ENCODE data around the gene MACROD2. TPM values are rescaled to one million over a fixed set of nuclear protein-coding genes. Genes with fewer than 3 reads are reported as not detected.

MACROD2 gene
- total and polyA plus RNA-seq, 2 donors (not counting 1 experiment from before 2014, with no cell fraction given) = 5.3 to 6.7 TPM

DNA sequence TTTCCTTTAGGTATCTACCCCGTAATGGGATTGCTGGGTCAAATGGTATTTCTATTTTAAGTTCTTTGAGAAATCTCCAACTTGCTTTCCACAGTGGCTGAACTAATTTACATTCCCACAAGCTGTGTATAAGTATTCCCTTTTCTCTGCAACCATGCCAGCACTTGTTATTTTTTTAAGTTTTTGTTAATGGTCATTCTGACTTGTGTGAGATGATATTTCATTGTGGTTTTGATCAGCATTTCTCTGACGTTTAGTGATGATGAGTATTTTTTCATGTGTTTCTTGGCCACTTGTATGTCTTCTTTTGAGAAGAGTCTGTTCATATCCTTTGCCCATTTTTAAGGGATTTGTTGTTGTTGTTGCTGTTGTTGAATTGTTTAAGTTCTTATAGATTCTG, 1706.8 kb downstream of the MACROD2 start:
- Histone ChIP-seq H3K9ac (ENCODE audit: low read length) (no peak overlapping the region), H3K27me3 (replicated peaks in 1 of 4; ENCODE audit: control extremely low read depth in 1 of 4, control insufficient read depth in 3 of 4, insufficient read depth in 4 of 4, low read length in 3 of 4) (peaks cover 0 to 4% (median 0%) of the 10 kb centered on the region in 4 experiments), H3K4me1 (ENCODE audit: control insufficient read depth in 2 of 2, insufficient read depth in 2 of 2, low read length in 2 of 2) (no peaks in the 10 kb centered on the region), H3K27ac (ENCODE audit: low read length in 2 of 2) (no peak overlapping the region), H3K9me3 (ENCODE audit: control extremely low read depth in 1 of 3, control insufficient read depth in 2 of 3, insufficient read depth in 1 of 3, low read length in 2 of 3) (peaks cover 0 to 3% (median 0%) of the 10 kb centered on the region in 3 donors), H2AFZ (ENCODE audit: insufficient read depth, low read depth, low read length, poor library complexity, severe bottlenecking) (no peak overlapping the region), H3K4me2 (replicated peaks; ENCODE audit: low read depth, low read length, poor library complexity, severe bottlenecking) (no peak overlapping the region), H3K4me3 (ENCODE audit: control extremely low read depth in 1 of 5, extremely low read depth in 1 of 5, insufficient read depth in 1 of 5, low read depth in 2 of 5, low read length in 4 of 5) (no peak overlapping the region), H3K79me2 (ENCODE audit: control insufficient read depth, insufficient read depth, low read length) (no peaks in the 10 kb centered on the region), H3K36me3 (replicated peaks in 1 of 2; ENCODE audit: control extremely low read depth in 1 of 2, control insufficient read depth in 1 of 2, extremely low read depth in 1 of 2, insufficient read depth in 2 of 2, low read length in 1 of 2) (no peaks in the 10 kb centered on the region), H4K20me1 (ENCODE audit: control insufficient read depth, insufficient read depth, low read length, poor library complexity, severe bottlenecking) (no peaks in the 10 kb centered on the region)
- ChIA-PET CTCF (no interaction called here), POLR2A (no interaction called here)
- ATAC-seq (ENCODE audit: low read depth) (no peak), DNase-seq (no peak)
- H3K4me3 Mint-ChIP-seq = no peak overlapping the region
- intact Hi-C loops (cut with micrococcal nuclease) = no loop called here
- TF ChIP-seq EZH2 (IDR thresholded peaks at IDR 0.05; ENCODE audit: borderline replicate concordance, insufficient read depth, low read depth, low read length, poor library complexity, severe bottlenecking) = no peak
- TF ChIP-seq, protein P1, sequence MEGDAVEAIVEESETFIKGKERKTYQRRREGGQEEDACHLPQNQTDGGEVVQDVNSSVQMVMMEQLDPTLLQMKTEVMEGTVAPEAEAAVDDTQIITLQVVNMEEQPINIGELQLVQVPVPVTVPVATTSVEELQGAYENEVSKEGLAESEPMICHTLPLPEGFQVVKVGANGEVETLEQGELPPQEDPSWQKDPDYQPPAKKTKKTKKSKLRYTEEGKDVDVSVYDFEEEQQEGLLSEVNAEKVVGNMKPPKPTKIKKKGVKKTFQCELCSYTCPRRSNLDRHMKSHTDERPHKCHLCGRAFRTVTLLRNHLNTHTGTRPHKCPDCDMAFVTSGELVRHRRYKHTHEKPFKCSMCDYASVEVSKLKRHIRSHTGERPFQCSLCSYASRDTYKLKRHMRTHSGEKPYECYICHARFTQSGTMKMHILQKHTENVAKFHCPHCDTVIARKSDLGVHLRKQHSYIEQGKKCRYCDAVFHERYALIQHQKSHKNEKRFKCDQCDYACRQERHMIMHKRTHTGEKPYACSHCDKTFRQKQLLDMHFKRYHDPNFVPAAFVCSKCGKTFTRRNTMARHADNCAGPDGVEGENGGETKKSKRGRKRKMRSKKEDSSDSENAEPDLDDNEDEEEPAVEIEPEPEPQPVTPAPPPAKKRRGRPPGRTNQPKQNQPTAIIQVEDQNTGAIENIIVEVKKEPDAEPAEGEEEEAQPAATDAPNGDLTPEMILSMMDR (IDR thresholded peaks at IDR 0.05) = no peak
- H3K4me1 Mint-ChIP-seq = peaks cover 5% of the 10 kb centered on the region
- H3K27me3 Mint-ChIP-seq = peaks cover 2% of the 10 kb centered on the region
- no peaks in the 10 kb centered on the region for H3K9me3 Mint-ChIP-seq (ENCODE audit: insufficient read depth)
- WGBS (ENCODE audit: insufficient coverage) = 82% methylated on average over 1 of the region's 2 CpGs
- H3K27ac Mint-ChIP-seq = no peak overlapping the region

GRCh38 chr20:15703171-15703911, 1708.0 kb downstream of the MACROD2 start:
- 43% methylated on average over 1 of the region's 4 CpGs for WGBS (ENCODE audit: insufficient coverage)
- Histone ChIP-seq H3K27me3 (replicated peaks in 1 of 4; ENCODE audit: control extremely low read depth in 1 of 4, control insufficient read depth in 3 of 4, insufficient read depth in 4 of 4, low read length in 3 of 4) (peaks cover 0 to 4% (median 0%) of the 10 kb centered on the region in 4 experiments), H3K79me2 (ENCODE audit: control insufficient read depth, insufficient read depth, low read length) (no peaks in the 10 kb centered on the region), H3K36me3 (replicated peaks in 1 of 2; ENCODE audit: control extremely low read depth in 1 of 2, control insufficient read depth in 1 of 2, extremely low read depth in 1 of 2, insufficient read depth in 2 of 2, low read length in 1 of 2) (no peaks in the 10 kb centered on the region), H3K9me3 (ENCODE audit: control extremely low read depth in 1 of 3, control insufficient read depth in 2 of 3, insufficient read depth in 1 of 3, low read length in 2 of 3) (peaks cover 0 to 3% (median 0%) of the 10 kb centered on the region in 3 donors), H3K27ac (ENCODE audit: low read length in 2 of 2) (no peak overlapping the region), H2AFZ (ENCODE audit: insufficient read depth, low read depth, low read length, poor library complexity, severe bottlenecking) (no peak overlapping the region), H3K9ac (ENCODE audit: low read length) (no peak overlapping the region), H4K20me1 (ENCODE audit: control insufficient read depth, insufficient read depth, low read length, poor library complexity, severe bottlenecking) (no peaks in the 10 kb centered on the region), H3K4me2 (replicated peaks; ENCODE audit: low read depth, low read length, poor library complexity, severe bottlenecking) (no peak overlapping the region), H3K4me3 (ENCODE audit: control extremely low read depth in 1 of 5, extremely low read depth in 1 of 5, insufficient read depth in 1 of 5, low read depth in 2 of 5, low read length in 4 of 5) (no peak overlapping the region), H3K4me1 (ENCODE audit: control insufficient read depth in 2 of 2, insufficient read depth in 2 of 2, low read length in 2 of 2) (no peaks in the 10 kb centered on the region)
- TF ChIP-seq, protein P1 (IDR thresholded peaks at IDR 0.05) = no peak
- TF ChIP-seq EZH2 (IDR thresholded peaks at IDR 0.05; ENCODE audit: borderline replicate concordance, insufficient read depth, low read depth, low read length, poor library complexity, severe bottlenecking) = no peak
- POLR2A ChIA-PET = no interaction called here
- intact Hi-C loops (cut with micrococcal nuclease) = no loop called here
- ATAC-seq (ENCODE audit: low read depth) (no peak), DNase-seq (no peak)
- H3K27ac Mint-ChIP-seq = no peak overlapping the region
- no peaks in the 10 kb centered on the region for H3K9me3 Mint-ChIP-seq (ENCODE audit: insufficient read depth)
- no peak overlapping the region for H3K4me3 Mint-ChIP-seq
- peaks cover 2% of the 10 kb centered on the region for H3K27me3 Mint-ChIP-seq
- CTCF ChIA-PET = no interaction called here
- peaks cover 7% of the 10 kb centered on the region for H3K4me1 Mint-ChIP-seq
